Glutamatergic neuron (in vitro differentiated cells): ENCODE data around the gene UNC13C. TPM values are rescaled to one million over a fixed set of nuclear protein-coding genes. Genes with fewer than 3 reads are reported as not detected.

Experiments used
- DNase-seq: peaks from one replicate; pipeline ENCODE4 v3.0.0; 2022
- H3K27ac Mint-ChIP-seq: one replicate; pipeline ENCODE4 v1.8.0; 2020; ENCODE audit warnings: mild to moderate bottlenecking, mixed read lengths, inconsistent platforms; ENCODE audit not compliant: unreplicated experiment
- H3K27me3 Mint-ChIP-seq: one replicate; pipeline ENCODE4 v1.8.0; 2020; ENCODE audit warnings: mild to moderate bottlenecking, moderate library complexity, mixed read lengths, inconsistent platforms; ENCODE audit not compliant: unreplicated experiment
- H3K36me3 Mint-ChIP-seq: one replicate; pipeline ENCODE4 v1.8.0; 2020; ENCODE audit warnings: mild to moderate bottlenecking, mixed read lengths, inconsistent platforms; ENCODE audit not compliant: unreplicated experiment
- H3K4me1 Mint-ChIP-seq: one replicate; pipeline ENCODE4 v1.8.0; 2020; ENCODE audit warnings: mild to moderate bottlenecking, low read depth, mixed read lengths, inconsistent platforms; ENCODE audit not compliant: unreplicated experiment
- H3K4me3 Mint-ChIP-seq: one replicate; pipeline ENCODE4 v1.8.0; 2020; ENCODE audit warnings: mild to moderate bottlenecking, mixed read lengths, inconsistent platforms; ENCODE audit not compliant: unreplicated experiment
- H3K9me3 Mint-ChIP-seq: one replicate; pipeline ENCODE4 v1.8.0; 2020; ENCODE audit warnings: mild to moderate bottlenecking, moderate library complexity, mixed read lengths, inconsistent platforms; ENCODE audit not compliant: unreplicated experiment
- total RNA-seq: library from RNA; stranded (reverse); fragmentation: NEBNext Ultra II Directional; extraction: Animal tissue kit (Norgen Biotek cat#: 25700); gene quantifications from one replicate; pipeline ENCODE4 v1.2.1, GENCODE V29; 2021; ENCODE audit not compliant: unreplicated experiment
- TF ChIP-seq, protein P1 (sequence below): fragments of 200-600 bp; sonication (generic); IDR thresholded peaks from one replicate; pipeline ENCODE4 v1.5.0; 2021; ENCODE audit not compliant: partially characterized antibody, unreplicated experiment

Gene UNC13C
- total RNA-seq, 1 donor from 2014 or later = 0.49 TPM

DNA sequence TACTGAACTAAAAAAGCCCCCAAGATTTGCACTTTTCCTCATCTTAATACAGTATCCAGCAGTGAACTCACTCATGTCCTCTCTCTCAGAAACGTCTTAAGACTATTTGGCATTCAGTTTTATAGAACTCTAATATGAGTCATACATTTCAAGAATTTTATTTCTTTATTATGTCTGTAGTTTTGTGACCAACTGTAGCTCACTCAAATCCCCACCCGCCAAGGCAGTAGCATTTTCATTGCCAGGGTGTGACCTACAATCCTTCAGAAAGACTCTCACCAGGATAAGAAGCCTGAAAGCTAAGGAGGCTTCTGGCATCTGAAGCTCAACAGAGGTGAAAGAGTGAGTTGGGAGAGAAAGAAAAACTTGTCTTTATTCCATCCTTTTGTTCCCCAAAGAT lies 681.4 kb downstream of the UNC13C start:
- no peaks in the 10 kb centered on the region for H3K36me3 Mint-ChIP-seq
- no peak for DNase-seq
- H3K9me3 Mint-ChIP-seq = no peaks in the 10 kb centered on the region

DNA sequence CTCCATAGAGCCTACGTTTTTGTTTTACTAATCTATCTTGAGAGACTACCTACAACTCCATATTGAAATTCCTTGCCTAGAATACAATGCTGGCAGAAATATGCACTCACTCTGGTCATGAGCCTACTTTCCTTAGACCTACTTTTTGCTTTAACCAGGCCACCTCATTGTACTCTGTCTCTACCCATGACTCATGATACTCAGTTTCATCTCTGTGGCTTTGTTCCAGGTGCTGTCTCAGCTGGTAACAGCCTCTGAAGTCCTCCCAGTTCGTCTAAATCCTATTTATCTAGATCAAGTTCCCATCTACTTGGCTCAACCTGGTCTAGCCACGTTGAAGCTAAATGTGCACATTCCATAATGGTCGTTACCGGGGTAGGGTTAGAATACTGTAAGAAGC lies 682.1 kb downstream of the UNC13C start:
- no peaks in the 10 kb centered on the region for H3K27me3 Mint-ChIP-seq
- H3K4me3 Mint-ChIP-seq = no peak overlapping the region
- no peak overlapping the region for H3K27ac Mint-ChIP-seq
- no peaks in the 10 kb centered on the region for H3K9me3 Mint-ChIP-seq
- TF ChIP-seq, protein P1, sequence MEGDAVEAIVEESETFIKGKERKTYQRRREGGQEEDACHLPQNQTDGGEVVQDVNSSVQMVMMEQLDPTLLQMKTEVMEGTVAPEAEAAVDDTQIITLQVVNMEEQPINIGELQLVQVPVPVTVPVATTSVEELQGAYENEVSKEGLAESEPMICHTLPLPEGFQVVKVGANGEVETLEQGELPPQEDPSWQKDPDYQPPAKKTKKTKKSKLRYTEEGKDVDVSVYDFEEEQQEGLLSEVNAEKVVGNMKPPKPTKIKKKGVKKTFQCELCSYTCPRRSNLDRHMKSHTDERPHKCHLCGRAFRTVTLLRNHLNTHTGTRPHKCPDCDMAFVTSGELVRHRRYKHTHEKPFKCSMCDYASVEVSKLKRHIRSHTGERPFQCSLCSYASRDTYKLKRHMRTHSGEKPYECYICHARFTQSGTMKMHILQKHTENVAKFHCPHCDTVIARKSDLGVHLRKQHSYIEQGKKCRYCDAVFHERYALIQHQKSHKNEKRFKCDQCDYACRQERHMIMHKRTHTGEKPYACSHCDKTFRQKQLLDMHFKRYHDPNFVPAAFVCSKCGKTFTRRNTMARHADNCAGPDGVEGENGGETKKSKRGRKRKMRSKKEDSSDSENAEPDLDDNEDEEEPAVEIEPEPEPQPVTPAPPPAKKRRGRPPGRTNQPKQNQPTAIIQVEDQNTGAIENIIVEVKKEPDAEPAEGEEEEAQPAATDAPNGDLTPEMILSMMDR = no peak
- no peaks in the 10 kb centered on the region for H3K36me3 Mint-ChIP-seq
- DNase-seq = no peak
- no peaks in the 10 kb centered on the region for H3K4me1 Mint-ChIP-seq

More for the DNA sequence above, 681.4 kb downstream of the UNC13C start:
- Mint-ChIP-seq H3K4me1 (no peaks in the 10 kb centered on the region), H3K4me3 (no peak overlapping the region), H3K27ac (no peak overlapping the region), H3K27me3 (no peaks in the 10 kb centered on the region)
- TF ChIP-seq, protein P1 = no peak

DNA sequence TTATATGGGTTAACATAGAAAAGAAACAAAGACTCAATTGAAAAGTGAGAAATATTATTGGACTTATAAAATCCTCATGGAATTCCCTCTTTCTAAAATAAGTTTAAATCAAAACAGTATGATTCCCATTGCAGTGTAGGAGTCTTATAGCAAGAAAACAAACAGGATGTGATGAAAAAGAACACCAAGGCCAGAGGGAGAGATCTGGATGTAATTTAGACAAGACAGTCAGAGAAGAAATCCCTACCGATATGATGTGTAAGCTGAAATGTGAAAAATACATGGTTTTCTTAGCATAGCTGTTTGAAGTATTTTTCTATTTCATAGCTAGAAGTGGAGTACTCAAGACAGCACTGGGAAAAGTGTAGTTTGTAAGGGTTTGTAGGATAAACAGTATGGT lies 697.0 kb downstream of the UNC13C start:
- Mint-ChIP-seq H3K27me3 (no peaks in the 10 kb centered on the region), H3K36me3 (peaks cover 12% of the 10 kb centered on the region), H3K4me3 (no peak overlapping the region), H3K27ac (no peak overlapping the region), H3K9me3 (peaks cover 4% of the 10 kb centered on the region), H3K4me1 (no peaks in the 10 kb centered on the region)
- DNase-seq = no peak
- TF ChIP-seq, protein P1 = no peak

DNA sequence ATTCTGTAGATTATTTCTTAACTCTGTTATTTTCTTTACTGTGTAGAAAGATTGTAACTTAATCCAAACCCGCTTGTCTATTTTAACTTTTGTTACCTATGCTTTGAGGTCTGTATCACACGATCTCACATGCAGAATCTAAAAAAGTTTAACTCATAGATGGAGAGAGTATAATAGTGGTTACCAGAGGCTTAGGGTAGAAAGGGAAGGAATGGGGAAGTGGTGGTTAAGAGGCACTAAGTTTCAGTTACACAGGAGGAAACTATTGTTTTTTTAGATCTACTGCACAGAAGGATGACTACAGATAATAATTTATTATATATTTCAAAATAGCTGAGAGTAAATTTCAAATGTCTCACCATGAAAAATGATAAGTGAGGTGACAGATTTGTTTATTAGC lies 703.3 kb downstream of the UNC13C start:
- Mint-ChIP-seq H3K4me3 (no peak overlapping the region), H3K36me3 (no peaks in the 10 kb centered on the region), H3K4me1 (no peaks in the 10 kb centered on the region), H3K27me3 (no peaks in the 10 kb centered on the region), H3K27ac (no peak overlapping the region), H3K9me3 (no peaks in the 10 kb centered on the region)
- DNase-seq = no peak
- TF ChIP-seq, protein P1 = no peak

Other genes with a start within 250 kb of the UNC13C start
- 1.1 TPM for gene WDR72, start 218.8 kb upstream of the UNC13C start, total RNA-seq